Measurements from ENCODE around the gene CNTN6. TPM values are rescaled to one million over a fixed set of nuclear protein-coding genes. Genes with fewer than 3 reads are reported as not detected.

Gene CNTN6
- 0.18 TPM in 1 of 2 replicates, not detected in the other for total RNA-seq

DNA sequence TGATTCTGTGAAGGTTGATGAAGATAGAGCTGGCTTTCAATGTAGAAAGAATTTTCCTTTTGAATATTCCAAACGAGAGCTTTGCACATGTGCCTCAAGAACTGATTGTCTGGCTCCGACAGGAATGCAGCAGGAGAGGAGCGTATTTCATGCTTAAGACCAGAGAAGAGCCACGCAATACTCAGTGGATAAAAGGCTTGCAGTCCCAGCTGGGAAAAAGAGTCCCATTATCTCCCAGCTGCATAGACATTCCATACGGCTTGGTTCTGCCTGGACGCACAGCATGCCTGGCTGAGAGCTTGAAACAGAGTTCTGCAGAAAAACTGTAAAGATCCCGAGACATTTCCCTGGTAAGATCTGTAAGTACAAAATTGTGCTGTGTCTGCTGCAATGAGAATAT, at the start of gene CNTN6:
Gene CNTN6, plus strand, starts transcription at position 254 of the 400 bp plus-strand sequence. CDS start 54,985 bp downstream, outside the sequence.

All from smooth muscle cell of bladder (primary cell).